Neural crest cell (in vitro differentiated cells): ENCODE results near the gene CPD. TPM values are rescaled to one million over a fixed set of nuclear protein-coding genes. Genes with fewer than 3 reads are reported as not detected.

Source experiments
- DNase-seq: peaks from one replicate; pipeline ENCODE4 v3.0.0; 2021; ENCODE audit warnings: low read depth, mixed read lengths, low spot score
- H3K27ac Mint-ChIP-seq: one replicate; pipeline ENCODE4 v1.8.0; 2021; ENCODE audit warnings: mild to moderate bottlenecking, mixed read lengths; ENCODE audit not compliant: unreplicated experiment
- H3K27me3 Mint-ChIP-seq: 2 replicates; pipeline ENCODE4 v1.8.0; 2021; ENCODE audit warnings: low read depth, mild to moderate bottlenecking, mixed read lengths
- H3K36me3 Mint-ChIP-seq: 2 replicates; pipeline ENCODE4 v1.8.0; 2021; ENCODE audit warnings: low read depth, mild to moderate bottlenecking, mixed read lengths
- H3K4me1 Mint-ChIP-seq: 2 replicates; pipeline ENCODE4 v1.8.0; 2021; ENCODE audit warnings: mixed read lengths
- H3K4me3 Mint-ChIP-seq: one replicate; pipeline ENCODE4 v1.8.0; 2021; ENCODE audit warnings: mild to moderate bottlenecking, mixed read lengths
- H3K9me3 Mint-ChIP-seq: 2 replicates; pipeline ENCODE4 v1.8.0; 2021; ENCODE audit warnings: mixed read lengths
- CTCF ChIP-seq: fragments of 200-600 bp; sonication (generic); conservative IDR thresholded peaks from 2 replicates; pipeline ENCODE4 v1.5.0; 2021; ENCODE audit warnings: antibody characterized with exemption, mild to moderate bottlenecking
- total RNA-seq: library from RNA; stranded (reverse); gene quantifications from 2 replicates; pipeline ENCODE4 v1.2.1, GENCODE V29; 2021

The CPD gene
- total RNA-seq, 1 donor from 2014 or later: 48.4 TPM

- Mint-ChIP-seq H3K9me3 (peaks cover 13% of the 10 kb centered on the region), H3K36me3 (peaks cover 3% of the 10 kb centered on the region), H3K27me3 (no peaks in the 10 kb centered on the region), H3K4me1 (no peaks in the 10 kb centered on the region), H3K4me3 (no peak overlapping the region), H3K27ac (no peak overlapping the region)
- no peak for TF ChIP-seq CTCF
- no peak for DNase-seq
Measured at GRCh38 chr17:30358055-30358760, 20.5 kb upstream of the CPD start.

- no peaks in the 10 kb centered on the region for H3K27me3 Mint-ChIP-seq
- H3K9me3 Mint-ChIP-seq: peaks cover 15% of the 10 kb centered on the region
- no peak overlapping the region for H3K27ac Mint-ChIP-seq
- H3K4me3 Mint-ChIP-seq: no peak overlapping the region
- no peak for TF ChIP-seq CTCF
- no peak for DNase-seq
- H3K36me3 Mint-ChIP-seq: peaks cover 3% of the 10 kb centered on the region
- H3K4me1 Mint-ChIP-seq: no peaks in the 10 kb centered on the region
Measured at GRCh38 chr17:30360086-30360808, 18.5 kb upstream of the CPD start.

DNA sequence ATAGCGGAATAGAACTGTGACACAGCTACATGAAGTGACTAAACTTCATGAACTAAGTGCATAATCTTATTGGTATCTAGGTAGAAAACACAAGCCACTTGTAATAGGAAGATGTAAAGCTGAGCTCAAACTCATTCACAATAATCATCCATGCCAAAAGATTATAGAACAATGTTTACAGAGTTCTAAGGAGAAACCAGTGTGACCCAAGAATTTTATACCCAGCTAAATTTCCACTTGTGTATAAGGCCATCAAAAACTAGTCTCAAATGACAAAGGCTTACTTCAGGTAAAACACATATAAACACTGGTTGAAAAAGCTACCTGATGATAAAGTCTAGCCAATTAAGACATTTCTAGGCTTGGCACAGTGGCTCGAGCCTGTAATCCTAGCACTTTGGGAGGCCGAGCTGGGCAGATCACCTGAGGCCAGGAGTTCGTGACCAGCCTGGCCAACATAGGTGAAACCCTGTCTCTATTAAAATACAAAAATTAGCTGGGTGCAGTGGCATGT is 16.9 kb upstream of the CPD start:
- Mint-ChIP-seq H3K4me3 (no peak overlapping the region), H3K36me3 (peaks cover 3% of the 10 kb centered on the region)
- no peak for TF ChIP-seq CTCF

GRCh38 chr17:30363715-30364202 is 15.0 kb upstream of the CPD start:
- Mint-ChIP-seq H3K9me3 (peaks cover 15% of the 10 kb centered on the region), H3K27me3 (no peaks in the 10 kb centered on the region), H3K4me1 (peaks cover 5% of the 10 kb centered on the region), H3K27ac (no peak overlapping the region), H3K36me3 (peaks cover 3% of the 10 kb centered on the region), H3K4me3 (no peak overlapping the region)
- no peak for DNase-seq
- no peak for TF ChIP-seq CTCF

More for the DNA sequence above, 16.9 kb upstream of the CPD start:
- DNase-seq: no peak
- Mint-ChIP-seq H3K27ac (no peak overlapping the region), H3K27me3 (no peaks in the 10 kb centered on the region), H3K9me3 (peaks cover 15% of the 10 kb centered on the region), H3K4me1 (no peaks in the 10 kb centered on the region)

- Mint-ChIP-seq H3K27ac (no peak overlapping the region), H3K27me3 (no peaks in the 10 kb centered on the region), H3K36me3 (no peaks in the 10 kb centered on the region), H3K9me3 (peaks cover 10% of the 10 kb centered on the region), H3K4me3 (no peak overlapping the region), H3K4me1 (peaks cover 13% of the 10 kb centered on the region)
- no peak for DNase-seq
- no peak for TF ChIP-seq CTCF
Measured at GRCh38 chr17:30366536-30366935, 12.2 kb upstream of the CPD start.
